ENCODE results near the gene RAP2C. TPM values are rescaled to one million over a fixed set of nuclear protein-coding genes. Genes with fewer than 3 reads are reported as not detected.

Gene RAP2C
- polyA plus RNA-seq, 1 donor from 2014 or later, result 26.2 TPM

DNA sequence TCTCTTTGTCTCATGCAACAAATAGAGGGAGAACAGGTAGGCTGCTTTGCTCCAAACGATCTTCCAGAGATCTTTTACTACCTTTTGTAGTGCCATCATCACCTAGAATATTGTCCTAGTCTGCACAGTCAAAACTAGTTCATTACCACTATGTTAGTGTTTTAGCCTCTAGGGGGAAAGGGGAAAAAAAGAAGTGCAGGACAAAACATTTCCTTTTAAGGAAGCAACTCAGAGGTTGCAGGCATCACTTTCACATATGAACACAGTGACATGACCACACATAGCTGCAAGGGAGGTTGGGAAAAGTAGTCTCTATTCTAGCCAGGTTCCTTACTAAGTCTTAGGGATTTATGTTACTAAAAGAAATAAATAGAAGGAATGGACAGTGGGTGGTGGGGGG lies 39.3 kb upstream of the RAP2C start:
- TF ChIP-seq POLR2AphosphoS5 (IDR thresholded peaks at IDR 0.05) (no peak), EZH2 (IDR thresholded peaks at IDR 0.05; ENCODE audit: borderline replicate concordance, insufficient read depth, low read length, poor library complexity, severe bottlenecking) (no peak), CTCF (IDR thresholded peaks at IDR 0.05; ENCODE audit: poor library complexity, severe bottlenecking) (no peak), RAD21 (conservative IDR thresholded peaks at IDR 0.05) (no peak), EP300 (conservative IDR thresholded peaks at IDR 0.05; ENCODE audit: poor library complexity, severe bottlenecking) (no peak), SMC3 (conservative IDR thresholded peaks at IDR 0.05; ENCODE audit: poor library complexity) (no peak), TAF1 (IDR thresholded peaks at IDR 0.05; ENCODE audit: low read depth) (no peak), MXI1 (conservative IDR thresholded peaks at IDR 0.05; ENCODE audit: poor library complexity, severe bottlenecking) (no peak)
- TF ChIP-seq, protein P1, sequence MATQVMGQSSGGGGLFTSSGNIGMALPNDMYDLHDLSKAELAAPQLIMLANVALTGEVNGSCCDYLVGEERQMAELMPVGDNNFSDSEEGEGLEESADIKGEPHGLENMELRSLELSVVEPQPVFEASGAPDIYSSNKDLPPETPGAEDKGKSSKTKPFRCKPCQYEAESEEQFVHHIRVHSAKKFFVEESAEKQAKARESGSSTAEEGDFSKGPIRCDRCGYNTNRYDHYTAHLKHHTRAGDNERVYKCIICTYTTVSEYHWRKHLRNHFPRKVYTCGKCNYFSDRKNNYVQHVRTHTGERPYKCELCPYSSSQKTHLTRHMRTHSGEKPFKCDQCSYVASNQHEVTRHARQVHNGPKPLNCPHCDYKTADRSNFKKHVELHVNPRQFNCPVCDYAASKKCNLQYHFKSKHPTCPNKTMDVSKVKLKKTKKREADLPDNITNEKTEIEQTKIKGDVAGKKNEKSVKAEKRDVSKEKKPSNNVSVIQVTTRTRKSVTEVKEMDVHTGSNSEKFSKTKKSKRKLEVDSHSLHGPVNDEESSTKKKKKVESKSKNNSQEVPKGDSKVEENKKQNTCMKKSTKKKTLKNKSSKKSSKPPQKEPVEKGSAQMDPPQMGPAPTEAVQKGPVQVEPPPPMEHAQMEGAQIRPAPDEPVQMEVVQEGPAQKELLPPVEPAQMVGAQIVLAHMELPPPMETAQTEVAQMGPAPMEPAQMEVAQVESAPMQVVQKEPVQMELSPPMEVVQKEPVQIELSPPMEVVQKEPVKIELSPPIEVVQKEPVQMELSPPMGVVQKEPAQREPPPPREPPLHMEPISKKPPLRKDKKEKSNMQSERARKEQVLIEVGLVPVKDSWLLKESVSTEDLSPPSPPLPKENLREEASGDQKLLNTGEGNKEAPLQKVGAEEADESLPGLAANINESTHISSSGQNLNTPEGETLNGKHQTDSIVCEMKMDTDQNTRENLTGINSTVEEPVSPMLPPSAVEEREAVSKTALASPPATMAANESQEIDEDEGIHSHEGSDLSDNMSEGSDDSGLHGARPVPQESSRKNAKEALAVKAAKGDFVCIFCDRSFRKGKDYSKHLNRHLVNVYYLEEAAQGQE (IDR thresholded peaks at IDR 0.05; ENCODE audit: borderline replicate concordance), result no peak
- no peak overlapping the region for H2AFZ ChIP-seq (ENCODE audit: low read depth, low read length)
- H3K36me3 ChIP-seq (ENCODE audit: insufficient read depth, low read length), result no peaks in the 10 kb centered on the region
- no peak overlapping the region for H3K9ac ChIP-seq (ENCODE audit: low read length)
- H3K27ac ChIP-seq (ENCODE audit: low read length), result no peak overlapping the region
- H3F3A ChIP-seq (ENCODE audit: insufficient read depth, low read length, poor library complexity, severe bottlenecking), result no peaks in the 10 kb centered on the region
- no peaks in the 10 kb centered on the region for H4K20me1 ChIP-seq (ENCODE audit: insufficient read depth)
- H3K9me3 ChIP-seq (ENCODE audit: low read length), result no peaks in the 10 kb centered on the region
- no peaks in the 10 kb centered on the region for H3K27me3 ChIP-seq (ENCODE audit: insufficient read depth, low read depth, low read length)
- no peak overlapping the region for H3K4me3 ChIP-seq (ENCODE audit: low read length)
- no peaks in the 10 kb centered on the region for H3K9me2 ChIP-seq (ENCODE audit: insufficient read depth, low read length)
- H3K79me2 ChIP-seq (replicated peaks; ENCODE audit: insufficient read depth, low read length), result no peaks in the 10 kb centered on the region
- H3K4me2 ChIP-seq (ENCODE audit: low read length), result no peak overlapping the region

- Histone ChIP-seq H3K9me2 (ENCODE audit: insufficient read depth, low read length) (no peaks in the 10 kb centered on the region), H3K9ac (ENCODE audit: low read length) (no peak overlapping the region), H2AFZ (ENCODE audit: low read depth, low read length) (no peak overlapping the region), H4K20me1 (ENCODE audit: insufficient read depth) (no peaks in the 10 kb centered on the region), H3K27me3 (ENCODE audit: insufficient read depth, low read depth, low read length) (no peaks in the 10 kb centered on the region), H3K4me3 (ENCODE audit: low read length) (no peak overlapping the region), H3K27ac (ENCODE audit: low read length) (no peak overlapping the region), H3K36me3 (ENCODE audit: insufficient read depth, low read length) (no peaks in the 10 kb centered on the region), H3F3A (ENCODE audit: insufficient read depth, low read length, poor library complexity, severe bottlenecking) (no peaks in the 10 kb centered on the region), H3K9me3 (ENCODE audit: low read length) (no peaks in the 10 kb centered on the region), H3K4me2 (ENCODE audit: low read length) (no peak overlapping the region), H3K79me2 (replicated peaks; ENCODE audit: insufficient read depth, low read length) (no peaks in the 10 kb centered on the region)
- TF ChIP-seq RAD21 (conservative IDR thresholded peaks at IDR 0.05) (no peak), SMC3 (conservative IDR thresholded peaks at IDR 0.05; ENCODE audit: poor library complexity) (no peak), MXI1 (conservative IDR thresholded peaks at IDR 0.05; ENCODE audit: poor library complexity, severe bottlenecking) (no peak), CTCF (IDR thresholded peaks at IDR 0.05; ENCODE audit: poor library complexity, severe bottlenecking) (no peak), EP300 (conservative IDR thresholded peaks at IDR 0.05; ENCODE audit: poor library complexity, severe bottlenecking) (no peak), TAF1 (IDR thresholded peaks at IDR 0.05; ENCODE audit: low read depth) (no peak), POLR2AphosphoS5 (IDR thresholded peaks at IDR 0.05) (no peak), EZH2 (IDR thresholded peaks at IDR 0.05; ENCODE audit: borderline replicate concordance, insufficient read depth, low read length, poor library complexity, severe bottlenecking) (no peak)
- TF ChIP-seq, protein P1 (IDR thresholded peaks at IDR 0.05; ENCODE audit: borderline replicate concordance), result no peak
These were observed 37.9 kb upstream of the RAP2C start for GRCh38 chrX:132257116-132257515.

Data from neural cell (in vitro differentiated cells).